Thyroid gland (tissue), 4 donors: Measurements from ENCODE around the gene MMP14.

Experiments used
- CTCF ChIP-seq, 6 experiments: fragments of 200-600 bp in 3 of 6; fragments of 450-650 bp in 3 of 6; sonication (generic) in 3 of 6; IDR thresholded peaks; one replicate each; pipeline ENCODE4 v1.5.1; 2016 to 2019; ENCODE audit warnings: antibody characterized with exemption in 6 of 6, mild to moderate bottlenecking in 2 of 6, inconsistent platforms in 1 of 6, moderate library complexity in 1 of 6
- POLR2A ChIP-seq, 2 donors: fragments of 450-650 bp; IDR thresholded peaks; one replicate each; pipeline ENCODE4 v1.6.1; 2017; ENCODE audit warnings: antibody characterized with exemption in 2 of 2, mild to moderate bottlenecking in 2 of 2, moderate library complexity in 1 of 2

- TF ChIP-seq CTCF (IDR thresholded peaks at IDR 0.05) (no peak), POLR2A (IDR thresholded peaks at IDR 0.05) (no peak)
Observed at GRCh38 chr14:22793976-22794375, 42.4 kb upstream of the MMP14 start.
